ENCODE data around the gene ZNF513. TPM values are rescaled to one million over a fixed set of nuclear protein-coding genes. Genes with fewer than 3 reads are reported as not detected.
A peak's percentile ranks its signal among the peaks of the same experiment; 100 is the strongest.

ZNF513 gene
- total and polyA plus RNA-seq, 2 donors (not counting 3 experiments of a cell fraction or from before 2014, with no cell fraction given): 19.0 to 30.6 TPM

DNA sequence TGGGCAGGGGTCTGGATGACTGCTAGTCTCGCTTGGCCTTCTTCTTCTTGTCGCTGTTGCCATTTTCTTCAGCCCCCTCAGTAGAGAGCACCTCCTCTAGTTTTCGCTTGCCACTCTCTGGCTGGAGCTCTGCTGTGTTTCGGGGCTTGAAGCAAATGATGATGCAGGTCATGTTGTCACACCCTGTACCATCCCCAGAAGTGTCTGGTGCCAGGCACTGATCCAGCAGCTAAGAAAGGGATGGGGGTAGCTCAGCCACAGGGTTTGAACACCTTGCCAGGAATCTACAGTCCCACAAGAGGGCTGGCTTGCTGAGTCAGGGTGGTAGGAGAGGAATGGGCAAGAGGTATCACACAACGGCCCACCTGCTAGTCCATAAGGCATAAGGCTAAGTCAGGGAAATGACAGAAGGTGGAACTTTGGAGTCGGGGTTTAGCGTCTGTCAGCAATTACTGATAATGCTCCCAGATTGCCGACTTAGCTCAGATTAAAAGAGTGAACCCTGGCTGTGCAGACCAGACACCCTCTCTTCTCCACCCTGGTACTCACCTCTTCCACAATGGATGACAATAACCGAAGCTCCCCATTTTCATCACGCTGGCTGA, 1.1 kb upstream of the ZNF513 start:
- Histone ChIP-seq H3K4me1 (ENCODE audit: control insufficient read depth, extremely low read depth, insufficient read depth, low read length) (peaks cover 23% of the 10 kb centered on the region), H3K79me2 (ENCODE audit: control insufficient read depth, insufficient read depth, low read length) (peaks cover 21% of the 10 kb centered on the region), H3K27ac (ENCODE audit: insufficient read depth, low read depth, low read length) (peak overlapping the region; percentile 97), H3K4me2 (ENCODE audit: insufficient read depth, low read length) (no peak overlapping the region), H2AFZ (ENCODE audit: low read depth, low read length) (no peak overlapping the region), H3K4me3 (replicated peaks in 1 of 3; ENCODE audit: insufficient read depth in 1 of 3, low read depth in 1 of 3, low read length in 3 of 3) (no peak overlapping the region), H4K20me1 (replicated peaks; ENCODE audit: control insufficient read depth, extremely low read depth, insufficient read depth, low read length) (no peaks in the 10 kb centered on the region), H3K9me1 (replicated peaks; ENCODE audit: control insufficient read depth, extremely low read depth, insufficient read depth, low read length) (no peaks in the 10 kb centered on the region), H3K9ac (replicated peaks; ENCODE audit: extremely low read depth, insufficient read depth, low read length) (no peak overlapping the region), H3K27me3 (ENCODE audit: control insufficient read depth in 2 of 2, insufficient read depth in 2 of 2, low read length in 2 of 2) (no peaks in the 10 kb centered on the region), H3K36me3 (ENCODE audit: control insufficient read depth in 2 of 2, extremely low read depth in 1 of 2, insufficient read depth in 2 of 2, low read length in 2 of 2) (peaks cover 17 to 42% of the 10 kb centered on the region in 2 experiments), H3K9me3 (replicated peaks; ENCODE audit: control insufficient read depth, insufficient read depth, low read length) (no peaks in the 10 kb centered on the region)
- intact Hi-C loops (cut with micrococcal nuclease) (loop anchor here (2.0 kb wide), 1 partner anchor 47 kb away; the partner anchor contains the start of gene NRBP1), dilution Hi-C loops (cut with MboI; ENCODE audit: extremely low pct_ligation_motif_present, low sequenced_read_pairs) (no loop called here)
- ChIA-PET CTCF (interaction anchor here (1.6 kb wide), 1 partner anchor 12 kb away, joined by 4 read pairs; no protein-coding TSS in a partner anchor), POLR2A (no interaction called here)
- FAIRE-seq: no peak
- TF ChIP-seq POLR2AphosphoS5 (IDR thresholded peaks at IDR 0.05; ENCODE audit: insufficient read depth, low read depth, low read length) (no peak), EZH2 (IDR thresholded peaks at IDR 0.05; ENCODE audit: borderline replicate concordance, low read depth, low read length, severe bottlenecking) (no peak), FOS (IDR thresholded peaks at IDR 0.05; ENCODE audit: borderline replicate concordance, insufficient read depth, low read length) (no peak), POLR2A (IDR thresholded peaks at IDR 0.05; ENCODE audit: low read depth, low read length) (no peak), MYC (IDR thresholded peaks at IDR 0.05; ENCODE audit: low read depth, low read length) (no peak), JUN (IDR thresholded peaks at IDR 0.05; ENCODE audit: borderline replicate concordance, insufficient read depth, insufficient read length, low read depth) (no peak), GATA2 (IDR thresholded peaks at IDR 0.05; ENCODE audit: insufficient read depth, insufficient read length, low read depth, low read length) (no peak)
- TF ChIP-seq, protein P1, sequence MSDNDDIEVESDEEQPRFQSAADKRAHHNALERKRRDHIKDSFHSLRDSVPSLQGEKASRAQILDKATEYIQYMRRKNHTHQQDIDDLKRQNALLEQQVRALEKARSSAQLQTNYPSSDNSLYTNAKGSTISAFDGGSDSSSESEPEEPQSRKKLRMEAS (IDR thresholded peaks at IDR 0.05; ENCODE audit: insufficient read depth, insufficient read length): no peak
- TF ChIP-seq, protein P2, sequence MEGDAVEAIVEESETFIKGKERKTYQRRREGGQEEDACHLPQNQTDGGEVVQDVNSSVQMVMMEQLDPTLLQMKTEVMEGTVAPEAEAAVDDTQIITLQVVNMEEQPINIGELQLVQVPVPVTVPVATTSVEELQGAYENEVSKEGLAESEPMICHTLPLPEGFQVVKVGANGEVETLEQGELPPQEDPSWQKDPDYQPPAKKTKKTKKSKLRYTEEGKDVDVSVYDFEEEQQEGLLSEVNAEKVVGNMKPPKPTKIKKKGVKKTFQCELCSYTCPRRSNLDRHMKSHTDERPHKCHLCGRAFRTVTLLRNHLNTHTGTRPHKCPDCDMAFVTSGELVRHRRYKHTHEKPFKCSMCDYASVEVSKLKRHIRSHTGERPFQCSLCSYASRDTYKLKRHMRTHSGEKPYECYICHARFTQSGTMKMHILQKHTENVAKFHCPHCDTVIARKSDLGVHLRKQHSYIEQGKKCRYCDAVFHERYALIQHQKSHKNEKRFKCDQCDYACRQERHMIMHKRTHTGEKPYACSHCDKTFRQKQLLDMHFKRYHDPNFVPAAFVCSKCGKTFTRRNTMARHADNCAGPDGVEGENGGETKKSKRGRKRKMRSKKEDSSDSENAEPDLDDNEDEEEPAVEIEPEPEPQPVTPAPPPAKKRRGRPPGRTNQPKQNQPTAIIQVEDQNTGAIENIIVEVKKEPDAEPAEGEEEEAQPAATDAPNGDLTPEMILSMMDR (IDR thresholded peaks at IDR 0.05; ENCODE audit: extremely low read depth in 1 of 2, insufficient read depth in 1 of 2, low read depth in 1 of 2, low read length in 2 of 2): no peak
- DNase-seq (ENCODE audit: low read depth, low spot score): no peak
- BruUV-seq (replicated peaks): TSS peak; percentile 41

All from endothelial cell of umbilical vein (primary cell).